Lower leg skin (tissue), 4 donors: ENCODE results near the gene EMCN. TPM values are rescaled to one million over a fixed set of nuclear protein-coding genes. Genes with fewer than 3 reads are reported as not detected.
"Not testable (repeated sequence)": the region's sequence is repeated elsewhere in the genome, so short reads cannot be mapped to it uniquely, and the experiment has no call there.

Source experiments
- DNase-seq, 2 donors: peaks; one replicate each; pipeline ENCODE4 v3.0.0-alpha.2; 2019; ENCODE audit warnings: low spot score in 2 of 2
- H3K4me3 ChIP-seq: fragments of 200-600 bp; sonication (generic); 2 replicates; pipeline ENCODE4 v1.5.1; 2017; ENCODE audit warnings: mild to moderate bottlenecking, low read depth; ENCODE audit not compliant: poor library complexity, severe bottlenecking
- POLR2A ChIP-seq, 2 donors: fragments of 450-650 bp; IDR thresholded peaks; one replicate each; pipeline ENCODE4 v1.6.1; 2016 to 2017; ENCODE audit warnings: antibody characterized with exemption in 2 of 2, mild to moderate bottlenecking in 1 of 2, moderate library complexity in 1 of 2
- WGBS, 2 donors: methylation state at CpG; one replicate each; pipeline ENCODE4 v1.1.5; 2018; 5-methylcytosine and 5-hydroxymethylcytosine counted together
- intact Hi-C: fragments of 100-400 bp; cut with DNase I; formaldehyde crosslinking; loops from one replicate; pipeline ENCODE4 v1.15.0; 2023; ENCODE audit warnings: low total_unique reads
- total RNA-seq, 4 donors: library from RNA; depleted of rRNA; stranded (reverse); fragments of >200 nt; gene quantifications; one replicate each; pipeline ENCODE4 v1.1.0, GENCODE V29; 2016
- TF ChIP-seq, protein P1 (sequence below), 3 donors: fragments of 450-650 bp; IDR thresholded peaks; one replicate each; pipeline ENCODE4 v1.5.1; 2016; ENCODE audit warnings: antibody characterized with exemption in 3 of 3, mild to moderate bottlenecking in 3 of 3, moderate library complexity in 2 of 3

EMCN gene
- total RNA-seq, 4 donors from 2014 or later: 1.9 to 11.1 (median 7.1) TPM

DNA sequence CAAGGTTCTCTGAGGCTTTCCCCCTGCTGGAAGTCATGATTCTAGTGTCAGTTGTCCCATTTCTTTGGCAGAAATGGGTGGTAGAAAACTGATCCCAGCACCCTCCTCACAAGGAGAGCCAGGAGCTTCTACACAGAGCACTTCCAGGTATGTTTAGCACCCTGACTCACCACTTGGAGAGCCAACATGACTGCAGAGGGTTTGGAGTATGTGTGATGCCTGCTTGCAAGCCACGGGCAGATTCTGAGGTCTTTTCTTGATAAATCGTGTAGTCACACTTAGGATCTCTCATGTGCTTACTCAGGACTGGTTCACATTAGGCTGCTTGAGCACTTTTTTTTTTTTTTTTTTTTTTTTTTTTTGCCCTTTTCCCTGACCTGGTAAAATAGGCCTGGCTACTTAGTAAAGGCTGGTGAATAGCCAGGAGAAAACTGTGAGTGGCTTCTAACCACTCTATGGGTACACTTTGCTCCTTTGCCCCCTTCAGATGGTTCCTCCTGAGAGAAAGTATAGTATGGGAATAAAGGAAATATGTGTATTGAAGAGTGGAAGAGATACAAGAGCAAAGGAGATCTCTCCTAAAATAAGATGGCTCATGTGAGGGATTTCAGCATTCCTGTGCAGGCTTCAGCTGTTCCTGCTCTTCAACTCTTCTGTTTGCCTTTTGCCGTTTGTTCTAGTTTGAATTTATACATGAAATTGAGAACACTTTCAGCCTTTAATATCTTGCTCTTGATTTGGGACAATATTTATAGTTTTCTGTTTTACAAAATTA is 103.6 kb downstream of the EMCN start:
- WGBS, 2 donors: 82 to 94% methylated on average over 3 of the region's 3 CpGs
- TF ChIP-seq, protein P1, sequence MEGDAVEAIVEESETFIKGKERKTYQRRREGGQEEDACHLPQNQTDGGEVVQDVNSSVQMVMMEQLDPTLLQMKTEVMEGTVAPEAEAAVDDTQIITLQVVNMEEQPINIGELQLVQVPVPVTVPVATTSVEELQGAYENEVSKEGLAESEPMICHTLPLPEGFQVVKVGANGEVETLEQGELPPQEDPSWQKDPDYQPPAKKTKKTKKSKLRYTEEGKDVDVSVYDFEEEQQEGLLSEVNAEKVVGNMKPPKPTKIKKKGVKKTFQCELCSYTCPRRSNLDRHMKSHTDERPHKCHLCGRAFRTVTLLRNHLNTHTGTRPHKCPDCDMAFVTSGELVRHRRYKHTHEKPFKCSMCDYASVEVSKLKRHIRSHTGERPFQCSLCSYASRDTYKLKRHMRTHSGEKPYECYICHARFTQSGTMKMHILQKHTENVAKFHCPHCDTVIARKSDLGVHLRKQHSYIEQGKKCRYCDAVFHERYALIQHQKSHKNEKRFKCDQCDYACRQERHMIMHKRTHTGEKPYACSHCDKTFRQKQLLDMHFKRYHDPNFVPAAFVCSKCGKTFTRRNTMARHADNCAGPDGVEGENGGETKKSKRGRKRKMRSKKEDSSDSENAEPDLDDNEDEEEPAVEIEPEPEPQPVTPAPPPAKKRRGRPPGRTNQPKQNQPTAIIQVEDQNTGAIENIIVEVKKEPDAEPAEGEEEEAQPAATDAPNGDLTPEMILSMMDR (IDR thresholded peaks at IDR 0.05): no peak
- no peak for TF ChIP-seq POLR2A (IDR thresholded peaks at IDR 0.05)
- no peak overlapping the region for H3K4me3 ChIP-seq
- intact Hi-C loops: no loop called here
- no peak for DNase-seq

DNA sequence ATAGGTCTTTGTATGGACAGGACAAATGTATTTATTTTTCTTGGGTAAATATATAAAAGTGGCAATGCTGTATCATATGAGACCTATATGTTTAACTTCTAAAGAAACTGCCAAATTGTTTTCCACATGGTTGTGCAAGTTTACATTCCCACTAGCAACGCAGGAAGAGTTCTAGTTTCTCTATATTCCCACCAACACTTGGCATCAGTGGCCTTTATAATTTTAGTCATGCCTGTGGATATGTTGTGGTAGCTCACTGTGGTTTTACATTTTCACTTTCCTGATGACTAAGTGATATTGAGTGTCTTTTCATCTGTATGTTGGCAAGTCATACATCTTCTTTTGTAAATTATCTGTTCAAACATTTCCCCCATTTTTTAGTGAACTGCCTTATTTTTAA is 126.0 kb downstream of the EMCN start:
- TF ChIP-seq, protein P1 (IDR thresholded peaks at IDR 0.05): no peak
- TF ChIP-seq POLR2A (IDR thresholded peaks at IDR 0.05): no peak
- DNase-seq: no peak
- 59 to 70% methylated on average over 1 of the region's 1 CpG for WGBS, 2 donors
- H3K4me3 ChIP-seq: no peak overlapping the region
- intact Hi-C loops: no loop called here

DNA sequence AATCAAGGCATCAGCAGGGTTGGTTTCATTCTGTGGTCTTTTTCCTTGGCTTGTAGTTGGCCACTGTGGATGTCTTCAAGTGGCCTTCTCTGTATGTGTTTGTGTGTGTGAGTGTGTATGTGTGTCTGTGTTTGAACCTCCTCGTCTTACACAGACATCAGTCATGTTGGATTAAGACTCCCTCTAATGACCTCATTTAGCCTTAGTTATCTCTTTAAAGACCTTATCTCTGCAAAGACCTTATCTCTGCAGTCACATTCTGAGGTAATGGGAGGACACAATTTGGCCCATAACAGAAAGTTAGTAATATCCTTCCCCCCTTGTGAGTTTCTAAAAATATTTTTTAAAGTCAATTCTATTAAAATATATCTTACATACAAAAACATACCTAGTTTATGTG is 126.7 kb downstream of the EMCN start:
- H3K4me3 ChIP-seq: no peak overlapping the region
- intact Hi-C loops: no loop called here
- TF ChIP-seq, protein P1 (IDR thresholded peaks at IDR 0.05): no peak
- no peak for TF ChIP-seq POLR2A (IDR thresholded peaks at IDR 0.05)
- 64 to 65% methylated on average over 1 of the region's 1 CpG for WGBS, 2 donors
- DNase-seq: no peak

DNA sequence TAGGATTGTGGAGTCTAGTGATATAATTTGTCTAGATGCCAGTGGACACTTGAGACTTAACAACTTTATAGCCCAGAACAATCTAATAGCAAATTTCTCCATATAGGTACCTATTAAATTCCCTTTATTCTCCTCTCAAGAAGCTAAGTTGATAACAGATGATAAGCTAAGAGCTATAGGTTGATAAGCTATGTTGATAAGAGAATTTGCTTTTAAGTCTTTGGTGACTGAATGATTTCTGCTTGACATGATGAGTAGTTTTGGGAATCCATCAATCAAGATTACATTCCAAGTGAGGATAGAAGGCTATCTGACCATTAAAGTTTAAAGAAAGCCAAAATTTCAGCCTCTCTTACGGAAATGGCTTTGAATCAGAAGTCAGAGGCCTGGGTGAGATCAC is 131.6 kb downstream of the EMCN start:
- TF ChIP-seq, protein P1 (IDR thresholded peaks at IDR 0.05): no peak
- no peak for TF ChIP-seq POLR2A (IDR thresholded peaks at IDR 0.05)
- WGBS, 2 donors: 70 to 79% methylated on average over 1 of the region's 1 CpG
- DNase-seq: no peak
- intact Hi-C loops: no loop called here
- H3K4me3 ChIP-seq: no peak overlapping the region

DNA sequence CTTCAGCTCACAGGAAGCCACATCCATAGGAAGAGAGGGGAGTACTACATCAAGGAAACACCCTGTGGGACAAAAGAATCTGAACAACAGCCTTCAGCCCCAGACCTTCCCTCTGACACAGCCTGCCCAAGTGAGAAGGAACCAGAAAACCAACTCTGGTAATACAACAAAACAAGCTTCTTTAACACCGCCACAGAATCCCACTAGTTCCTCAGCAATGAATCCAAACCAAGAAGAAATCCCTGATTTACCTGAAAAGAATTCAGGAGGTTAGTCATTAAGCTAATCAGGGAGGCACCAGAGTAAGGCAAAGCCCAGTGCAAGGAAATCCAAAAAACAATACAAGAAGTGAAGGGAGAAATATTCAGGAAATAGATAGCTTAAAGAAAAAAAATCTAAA is 137.4 kb downstream of the EMCN start:
- H3K4me3 ChIP-seq, DNase-seq, intact Hi-C loops: not testable (repeated sequence)
- WGBS, 2 donors: 100% methylated on average over 1 of the region's 1 CpG

- WGBS, 2 donors: 87 to 93% methylated on average over 5 of the region's 5 CpGs
- TF ChIP-seq POLR2A (IDR thresholded peaks at IDR 0.05): no peak
- TF ChIP-seq, protein P1 (IDR thresholded peaks at IDR 0.05): no peak
- no peak for DNase-seq
- intact Hi-C loops: loop anchor here (2.0 kb wide), 1 partner anchor 45 kb away; no protein-coding TSS in a partner anchor
- H3K4me3 ChIP-seq: no peak overlapping the region
These were observed 138.2 kb downstream of the EMCN start for GRCh38 chr4:100379583-100380105.
